GM10266 (cell line): ENCODE measurements around the gene FAM117B.
"Not testable (repeated sequence)": the region's sequence is repeated elsewhere in the genome, so short reads cannot be mapped to it uniquely, and the experiment has no call there.

Source experiments
- DNase-seq: peaks from one replicate; pipeline ENCODE4 v3.0.0; 2012; ENCODE audit errors: extremely low spot score
- TF ChIP-seq, protein P1 (sequence below): IDR thresholded peaks from 2 replicates; pipeline ENCODE4 v1.5.1; 2012; ENCODE audit warnings: mild to moderate bottlenecking, low read depth; ENCODE audit not compliant: control insufficient read depth, insufficient read depth; ENCODE audit errors: missing control alignments

FAM117B gene

GRCh38 chr2:202660796-202661195, 26.0 kb downstream of the FAM117B start:
- no peak for DNase-seq
- TF ChIP-seq, protein P1, sequence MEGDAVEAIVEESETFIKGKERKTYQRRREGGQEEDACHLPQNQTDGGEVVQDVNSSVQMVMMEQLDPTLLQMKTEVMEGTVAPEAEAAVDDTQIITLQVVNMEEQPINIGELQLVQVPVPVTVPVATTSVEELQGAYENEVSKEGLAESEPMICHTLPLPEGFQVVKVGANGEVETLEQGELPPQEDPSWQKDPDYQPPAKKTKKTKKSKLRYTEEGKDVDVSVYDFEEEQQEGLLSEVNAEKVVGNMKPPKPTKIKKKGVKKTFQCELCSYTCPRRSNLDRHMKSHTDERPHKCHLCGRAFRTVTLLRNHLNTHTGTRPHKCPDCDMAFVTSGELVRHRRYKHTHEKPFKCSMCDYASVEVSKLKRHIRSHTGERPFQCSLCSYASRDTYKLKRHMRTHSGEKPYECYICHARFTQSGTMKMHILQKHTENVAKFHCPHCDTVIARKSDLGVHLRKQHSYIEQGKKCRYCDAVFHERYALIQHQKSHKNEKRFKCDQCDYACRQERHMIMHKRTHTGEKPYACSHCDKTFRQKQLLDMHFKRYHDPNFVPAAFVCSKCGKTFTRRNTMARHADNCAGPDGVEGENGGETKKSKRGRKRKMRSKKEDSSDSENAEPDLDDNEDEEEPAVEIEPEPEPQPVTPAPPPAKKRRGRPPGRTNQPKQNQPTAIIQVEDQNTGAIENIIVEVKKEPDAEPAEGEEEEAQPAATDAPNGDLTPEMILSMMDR = no peak

DNA sequence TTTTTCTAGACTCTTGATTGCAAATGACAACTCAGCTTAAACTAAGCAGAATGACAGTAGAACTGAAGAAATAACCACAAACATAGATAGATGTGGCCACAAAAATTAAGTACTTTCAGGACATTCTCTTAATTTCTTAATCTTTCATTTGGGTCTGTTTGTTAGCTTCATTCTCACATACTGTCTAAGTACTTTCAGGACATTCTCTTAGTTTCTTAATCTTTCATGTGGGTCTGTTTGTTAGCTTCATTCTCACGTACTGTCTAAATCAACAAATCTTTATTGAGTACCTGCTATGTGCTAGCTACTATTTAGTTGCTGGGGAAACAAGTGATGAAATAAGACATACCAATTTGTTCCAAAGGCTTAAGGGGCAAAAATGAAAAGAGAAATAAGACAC, 35.1 kb downstream of the FAM117B start:
- TF ChIP-seq, protein P1 = no peak
- DNase-seq = no peak

DNA sequence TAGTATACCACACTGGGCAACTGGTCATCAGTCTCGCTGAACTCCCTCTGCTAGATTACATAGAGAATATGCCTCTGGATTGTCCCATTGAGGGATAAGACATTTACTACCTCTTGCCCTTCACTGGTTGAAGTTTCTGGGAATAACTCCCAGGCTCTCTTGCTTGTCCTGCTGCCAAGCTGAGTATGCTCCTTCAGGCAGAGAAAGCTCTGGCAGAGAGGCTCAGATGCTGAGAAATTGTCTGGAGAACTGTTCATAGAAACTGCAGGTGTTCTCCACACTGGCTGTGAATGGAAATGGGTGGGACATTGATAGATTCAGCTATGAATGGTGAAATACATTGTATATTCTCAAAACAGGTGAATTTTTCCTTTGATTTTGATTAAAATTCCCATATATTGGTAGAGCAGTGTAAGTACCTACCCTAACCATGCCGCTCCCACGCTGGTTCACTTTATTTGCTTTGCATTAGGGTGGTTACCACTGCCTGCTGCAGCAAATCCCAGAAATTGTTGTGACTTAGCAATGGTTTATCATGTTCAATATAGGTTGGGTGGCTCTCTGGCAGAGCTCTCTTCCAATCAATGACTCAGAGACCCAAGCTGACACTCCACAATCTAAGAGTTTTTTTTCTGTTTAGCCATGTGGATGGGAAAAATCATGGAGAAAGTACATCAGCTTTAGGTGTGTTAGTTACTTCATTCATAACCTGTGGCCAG, 36.7 kb downstream of the FAM117B start:
- DNase-seq = no peak
- TF ChIP-seq, protein P1 = no peak

DNA sequence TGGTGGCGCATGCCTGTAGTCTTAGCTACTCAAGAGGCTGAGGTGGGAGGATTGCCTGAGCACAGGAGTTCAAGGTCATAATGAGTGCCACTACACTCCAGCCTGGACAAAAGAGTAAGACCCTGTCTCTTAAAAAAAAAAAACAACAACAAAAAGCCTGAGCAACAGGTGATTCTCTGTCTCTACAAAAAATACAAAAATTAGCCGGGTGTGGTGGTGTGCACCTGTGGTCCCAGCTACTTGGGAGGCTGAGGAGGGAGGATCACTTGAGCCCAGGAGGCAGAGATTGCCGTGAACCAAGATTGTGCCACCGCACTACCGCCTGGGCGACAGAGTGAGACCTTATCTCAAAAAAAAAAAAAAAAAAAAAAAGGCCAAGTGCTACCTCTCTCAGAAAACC, 40.3 kb downstream of the FAM117B start:
- DNase-seq = not testable (repeated sequence)

GRCh38 chr2:202679980-202680379, 45.2 kb downstream of the FAM117B start:
- no peak for DNase-seq
- TF ChIP-seq, protein P1 = no peak

GRCh38 chr2:202680512-202680911, 45.7 kb downstream of the FAM117B start:
- TF ChIP-seq, protein P1 = no peak

DNA sequence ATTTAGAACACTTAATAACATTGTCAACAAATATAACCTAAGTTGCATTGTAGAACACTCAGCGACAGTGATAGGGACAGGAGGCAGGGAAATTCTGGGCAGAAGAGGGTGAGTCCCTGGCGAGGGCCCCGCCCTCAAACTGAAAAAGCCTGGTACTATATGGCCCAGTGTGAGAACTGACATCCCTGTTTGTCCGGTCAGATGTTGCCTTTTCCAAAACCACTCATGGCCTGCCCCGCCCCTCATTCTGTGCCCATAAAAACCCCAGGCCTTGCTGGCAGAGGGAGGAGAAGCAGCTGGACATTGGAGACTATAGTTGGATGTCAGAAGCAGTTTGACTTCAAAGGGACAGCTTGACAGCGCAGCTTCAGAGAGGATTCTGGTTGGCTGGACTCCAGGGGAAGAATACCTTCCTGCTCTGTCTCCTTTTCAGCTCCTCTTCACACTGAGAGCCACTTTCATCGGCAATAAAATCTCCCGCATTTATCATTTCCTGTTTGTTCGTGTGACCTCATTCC, 47.0 kb downstream of the FAM117B start:
- no peak for DNase-seq
- TF ChIP-seq, protein P1 = no peak

More at GRCh38 chr2:202680512-202680911, 45.7 kb downstream of the FAM117B start:
- DNase-seq = no peak
